Urinary bladder (tissue), 4 donors: ENCODE measurements around the gene RGS14. TPM values are rescaled to one million over a fixed set of nuclear protein-coding genes. Genes with fewer than 3 reads are reported as not detected.

Experiments
- DNase-seq: peaks from one replicate; pipeline ENCODE4 v3.0.0-alpha.2; 2015; ENCODE audit errors: extremely low spot score
- H3K27ac ChIP-seq: one replicate; pipeline ENCODE4 v1.5.1; 2013; ENCODE audit warnings: low read depth, mild to moderate bottlenecking, moderate library complexity
- H3K36me3 ChIP-seq: one replicate; pipeline ENCODE4 v1.6.1; 2013; ENCODE audit warnings: mild to moderate bottlenecking, moderate library complexity; ENCODE audit not compliant: insufficient read depth
- H3K4me1 ChIP-seq: one replicate; pipeline ENCODE4 v1.6.1; 2013; ENCODE audit warnings: mild to moderate bottlenecking, moderate library complexity; ENCODE audit not compliant: insufficient read depth
- H3K4me3 ChIP-seq: one replicate; pipeline ENCODE4 v1.5.1; 2013; ENCODE audit warnings: low read depth, low read length
- WGBS: extraction: QIAGEN DNeasy Blood & Tissue Kit; methylation state at CpG from one replicate; pipeline ENCODE4 v1.1.7; 2013; 5-methylcytosine and 5-hydroxymethylcytosine counted together
- polyA plus RNA-seq: library from polyadenylated mRNA; stranded (reverse); fragments of 200-250 nt; gene quantifications from one replicate; pipeline ENCODE4 v1.2.3, GENCODE V29; 2013
- total RNA-seq: library from RNA; depleted of rRNA; stranded (reverse); fragments of >200 nt; gene quantifications from one replicate; pipeline ENCODE4 v1.2.3, GENCODE V29; 2014
- donor health status: healthy with polysubstance abuse.
- donor health status: healthy.

The RGS14 gene
- total and polyA plus RNA-seq, 2 donors = 4.7 to 16.4 TPM

- no peaks in the 10 kb centered on the region for H3K4me1 ChIP-seq
These were observed 3.9 kb downstream of the RGS14 start for GRCh38 chr5:177361418-177362291.

GRCh38 chr5:177362292-177362609, 4.5 kb downstream of the RGS14 start:
- WGBS = 55% methylated on average over 8 of the region's 8 CpGs
- DNase-seq = no peak
- Histone ChIP-seq H3K36me3 (no peaks in the 10 kb centered on the region), H3K4me3 (no peak overlapping the region), H3K27ac (no peak overlapping the region), H3K4me1 (no peaks in the 10 kb centered on the region)

More at GRCh38 chr5:177361418-177362291, 3.9 kb downstream of the RGS14 start:
- Histone ChIP-seq H3K36me3 (no peaks in the 10 kb centered on the region), H3K4me3 (no peak overlapping the region), H3K27ac (no peak overlapping the region)
- DNase-seq = no peak
- 81% methylated on average over 6 of the region's 6 CpGs for WGBS

GRCh38 chr5:177362610-177363507, 5.1 kb downstream of the RGS14 start:
- H3K36me3 ChIP-seq = no peaks in the 10 kb centered on the region
- 10% methylated on average over 59 of the region's 59 CpGs for WGBS
- DNase-seq = no peak
- H3K4me1 ChIP-seq = no peaks in the 10 kb centered on the region
- H3K4me3 ChIP-seq = peak overlapping the region; percentile 41
- H3K27ac ChIP-seq = no peak overlapping the region

- Histone ChIP-seq H3K27ac (no peak overlapping the region), H3K4me1 (no peaks in the 10 kb centered on the region), H3K36me3 (no peaks in the 10 kb centered on the region), H3K4me3 (no peak overlapping the region)
- no peak for DNase-seq
- 39% methylated on average over 10 of the region's 10 CpGs for WGBS
These were observed 5.8 kb downstream of the RGS14 start for GRCh38 chr5:177363565-177363964.

GRCh38 chr5:177364159-177364962, 6.6 kb downstream of the RGS14 start:
- Histone ChIP-seq H3K4me3 (no peak overlapping the region), H3K27ac (no peak overlapping the region), H3K36me3 (no peaks in the 10 kb centered on the region), H3K4me1 (no peaks in the 10 kb centered on the region)
- WGBS = 82% methylated on average over 11 of the region's 11 CpGs
- DNase-seq = no peak

- Histone ChIP-seq H3K4me1 (no peaks in the 10 kb centered on the region), H3K36me3 (no peaks in the 10 kb centered on the region), H3K27ac (no peak overlapping the region), H3K4me3 (no peak overlapping the region)
- WGBS = 57% methylated on average over 14 of the region's 14 CpGs
- DNase-seq = no peak
These were observed 8.3 kb downstream of the RGS14 start for GRCh38 chr5:177365845-177366527.

GRCh38 chr5:177366528-177367322, 9.0 kb downstream of the RGS14 start:
- H3K4me3 ChIP-seq = peak overlapping the region; percentile 34
- peak overlapping the region; percentile 85 for H3K27ac ChIP-seq
- H3K36me3 ChIP-seq = no peaks in the 10 kb centered on the region
- DNase-seq = peak; percentile 87
- H3K4me1 ChIP-seq = no peaks in the 10 kb centered on the region
- WGBS = 11% methylated on average over 36 of the region's 36 CpGs

GRCh38 chr5:177367323-177367848, 9.7 kb downstream of the RGS14 start:
- DNase-seq = no peak
- Histone ChIP-seq H3K36me3 (no peaks in the 10 kb centered on the region), H3K4me3 (peak overlapping the region; percentile 34), H3K27ac (no peak overlapping the region), H3K4me1 (no peaks in the 10 kb centered on the region)
- 24% methylated on average over 46 of the region's 46 CpGs for WGBS

GRCh38 chr5:177367981-177368868, 10.5 kb downstream of the RGS14 start:
- H3K4me1 ChIP-seq = no peaks in the 10 kb centered on the region
- H3K27ac ChIP-seq = no peak overlapping the region
- WGBS = 86% methylated on average over 29 of the region's 29 CpGs
- DNase-seq = no peak
- no peak overlapping the region for H3K4me3 ChIP-seq
- H3K36me3 ChIP-seq = no peaks in the 10 kb centered on the region

- 76% methylated on average over 5 of the region's 5 CpGs for WGBS
- Histone ChIP-seq H3K4me3 (no peak overlapping the region), H3K27ac (no peak overlapping the region), H3K4me1 (no peaks in the 10 kb centered on the region), H3K36me3 (no peaks in the 10 kb centered on the region)
- DNase-seq = no peak
These were observed 11.3 kb downstream of the RGS14 start for GRCh38 chr5:177368869-177369644.
